GM18870 (cell line): Measurements from ENCODE around the gene NAP1L4.
A peak's percentile ranks its signal among the peaks of the same experiment; 100 is the strongest.

Source experiments
- ATAC-seq: cut with Tn5 transposase; IDR thresholded peaks from one replicate; pipeline ENCODE4 v1.9.1; 2021; ENCODE audit warnings: moderate library complexity; ENCODE audit not compliant: unreplicated experiment

The NAP1L4 gene, protein sequence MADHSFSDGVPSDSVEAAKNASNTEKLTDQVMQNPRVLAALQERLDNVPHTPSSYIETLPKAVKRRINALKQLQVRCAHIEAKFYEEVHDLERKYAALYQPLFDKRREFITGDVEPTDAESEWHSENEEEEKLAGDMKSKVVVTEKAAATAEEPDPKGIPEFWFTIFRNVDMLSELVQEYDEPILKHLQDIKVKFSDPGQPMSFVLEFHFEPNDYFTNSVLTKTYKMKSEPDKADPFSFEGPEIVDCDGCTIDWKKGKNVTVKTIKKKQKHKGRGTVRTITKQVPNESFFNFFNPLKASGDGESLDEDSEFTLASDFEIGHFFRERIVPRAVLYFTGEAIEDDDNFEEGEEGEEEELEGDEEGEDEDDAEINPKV

DNA sequence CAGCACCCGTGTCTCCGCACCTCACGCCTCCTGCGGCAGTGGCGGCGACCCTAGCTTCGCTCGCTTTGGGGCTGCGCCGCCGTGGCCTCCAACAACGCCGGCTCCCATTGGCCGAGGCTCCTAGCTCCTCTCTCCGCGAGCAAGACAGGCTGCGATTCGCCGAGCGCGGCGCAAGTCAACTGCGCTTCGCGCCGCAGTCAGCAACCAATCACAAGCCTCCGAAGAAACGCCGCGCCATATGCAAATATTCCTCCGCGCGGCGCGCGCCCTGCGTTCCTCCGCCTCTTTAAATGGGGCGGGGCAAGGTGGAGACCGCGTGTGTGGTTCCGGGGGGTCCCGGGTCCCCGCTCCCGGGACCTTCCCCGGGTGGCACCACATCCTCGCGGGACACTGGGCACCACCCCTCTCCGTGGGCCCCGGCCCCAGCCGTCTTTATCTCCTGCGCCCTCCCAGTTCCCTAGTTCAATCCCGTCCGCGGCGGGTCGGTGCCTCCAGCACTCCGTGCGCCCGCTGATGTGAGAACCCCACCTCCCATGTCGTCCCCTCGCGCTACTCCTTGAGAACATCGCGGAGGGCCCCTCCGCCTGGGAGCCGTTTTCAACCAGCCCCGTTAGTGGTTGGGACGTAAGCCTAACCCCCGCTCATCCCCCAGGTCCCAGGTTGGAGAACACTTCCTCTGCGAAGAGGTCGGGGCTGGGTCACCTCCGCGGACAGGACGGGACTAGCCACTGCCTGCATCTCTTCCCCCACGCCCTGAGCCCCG, at the start of gene NAP1L4:
TSS of gene NAP1L4 (minus strand) at position 96 of the 763 bp plus-strand sequence. CDS start 13,109 bp downstream, outside the sequence.
- ATAC-seq, result peak; percentile 74

DNA sequence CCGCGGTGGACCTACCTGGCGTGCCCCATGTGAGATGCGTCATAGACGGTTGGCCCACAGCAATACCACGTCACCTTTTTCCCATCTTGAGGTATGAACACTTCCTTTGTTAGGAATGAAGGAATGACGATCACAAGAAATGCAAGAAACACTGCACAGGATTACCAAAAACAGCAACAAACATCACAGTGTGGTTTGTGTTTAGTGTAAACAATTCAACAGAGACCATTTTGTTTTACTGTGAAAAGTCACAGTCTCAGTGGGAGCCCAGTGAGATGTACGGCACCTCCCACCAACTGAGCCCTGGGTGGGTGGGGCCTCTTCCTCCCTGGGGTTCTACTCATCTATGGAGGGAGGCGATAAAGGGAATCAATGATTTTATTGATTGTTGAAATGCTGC, 48.8 kb upstream of the NAP1L4 start:
- ATAC-seq, result no peak

DNA sequence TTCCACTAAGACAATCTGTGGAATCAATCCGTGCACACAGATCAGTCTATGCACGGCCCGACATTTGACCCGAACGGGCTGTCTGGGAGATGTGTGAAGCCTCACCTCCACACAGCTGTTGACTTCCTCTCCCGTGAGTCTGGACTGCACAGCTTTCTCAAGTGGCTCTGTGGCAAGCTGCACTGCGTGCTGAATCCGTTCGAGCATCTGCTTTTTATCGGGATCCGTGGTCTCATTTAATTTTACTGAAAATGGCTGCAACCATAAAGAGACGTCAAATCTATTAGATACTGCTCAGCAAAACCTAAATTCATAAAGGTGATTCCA, 45.8 kb upstream of the NAP1L4 start:
- ATAC-seq, result no peak

DNA sequence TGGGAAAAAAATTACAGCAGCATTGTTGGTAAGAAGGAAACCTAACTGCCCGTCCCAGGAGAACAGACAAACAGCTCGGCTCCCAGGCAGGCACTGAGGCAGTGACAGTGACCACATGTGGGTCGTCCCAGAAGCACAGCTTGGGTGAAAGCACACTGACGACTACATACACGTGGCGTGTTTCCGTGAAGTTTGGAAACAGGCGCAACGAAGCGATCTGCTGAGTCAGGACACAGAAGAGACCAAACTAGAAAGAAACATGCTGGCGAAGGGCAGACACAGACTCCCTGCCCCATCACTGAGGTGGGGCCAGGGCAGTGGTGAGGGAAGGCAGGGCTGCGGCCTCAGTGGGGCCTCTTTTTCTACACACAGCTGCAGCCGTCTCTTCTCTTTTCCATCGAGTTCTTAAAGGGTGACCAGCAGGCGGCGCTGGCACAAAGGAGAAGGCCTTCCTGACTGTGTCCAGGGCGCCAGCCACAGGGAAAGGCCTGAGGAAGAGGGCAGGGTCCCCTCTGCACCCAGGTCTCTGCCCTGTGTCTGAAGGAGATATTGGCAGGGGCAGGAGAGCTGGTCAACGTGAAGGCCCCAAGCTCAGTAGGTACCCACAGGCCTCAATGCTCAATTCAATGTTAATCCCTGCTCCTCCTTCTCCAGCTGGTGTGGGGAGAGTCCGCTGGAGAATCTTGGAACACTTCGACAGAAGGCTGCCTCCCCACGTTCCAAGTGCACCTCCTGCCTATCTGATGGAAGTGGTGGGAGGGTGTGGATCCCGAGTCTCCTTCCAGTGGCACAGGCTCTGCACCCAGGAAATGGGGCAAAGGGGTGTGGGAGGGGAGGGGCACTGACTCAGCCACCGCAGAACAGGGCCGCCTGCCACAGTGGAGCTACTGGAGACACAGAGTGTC, 45.2 kb upstream of the NAP1L4 start:
- ATAC-seq, result no peak

DNA sequence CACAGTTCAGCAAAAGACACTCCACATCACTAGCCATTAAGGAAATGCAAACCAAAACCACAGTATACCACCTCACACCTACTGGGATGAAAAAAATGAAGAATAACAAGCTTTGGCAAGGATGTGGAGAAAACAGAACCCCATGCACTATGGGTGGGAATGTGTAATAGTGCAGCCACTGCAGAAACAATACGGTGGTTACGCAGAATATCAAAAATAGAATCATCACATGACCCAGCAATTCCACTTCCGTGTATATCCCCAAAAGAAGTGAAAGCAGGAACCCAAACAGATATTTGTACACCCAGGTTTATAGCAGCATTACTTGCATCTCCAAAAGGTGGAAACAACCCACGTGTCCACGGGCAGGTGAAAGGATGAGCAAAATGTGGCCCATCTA, 44.3 kb upstream of the NAP1L4 start:
- ATAC-seq, result no peak

DNA sequence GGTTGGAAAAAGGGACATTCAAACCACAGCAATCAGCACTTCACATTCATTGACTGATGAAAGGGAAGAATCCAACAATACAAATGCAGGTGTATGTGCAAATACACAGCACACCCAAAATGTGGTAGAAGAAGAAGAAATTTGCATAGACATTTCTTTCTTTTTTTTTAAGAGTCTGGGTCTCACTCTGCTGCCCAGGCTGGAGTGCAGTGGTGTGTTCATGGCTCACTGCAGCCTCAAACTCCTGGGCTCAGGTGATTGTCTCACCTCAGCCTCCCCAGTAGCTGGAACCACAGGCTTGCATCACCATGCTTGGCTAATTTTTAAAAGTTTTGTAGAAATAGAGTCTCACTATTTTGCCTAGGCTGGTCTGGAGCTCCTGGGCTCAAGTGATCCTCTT, 43.2 kb upstream of the NAP1L4 start:
- no peak for ATAC-seq

DNA sequence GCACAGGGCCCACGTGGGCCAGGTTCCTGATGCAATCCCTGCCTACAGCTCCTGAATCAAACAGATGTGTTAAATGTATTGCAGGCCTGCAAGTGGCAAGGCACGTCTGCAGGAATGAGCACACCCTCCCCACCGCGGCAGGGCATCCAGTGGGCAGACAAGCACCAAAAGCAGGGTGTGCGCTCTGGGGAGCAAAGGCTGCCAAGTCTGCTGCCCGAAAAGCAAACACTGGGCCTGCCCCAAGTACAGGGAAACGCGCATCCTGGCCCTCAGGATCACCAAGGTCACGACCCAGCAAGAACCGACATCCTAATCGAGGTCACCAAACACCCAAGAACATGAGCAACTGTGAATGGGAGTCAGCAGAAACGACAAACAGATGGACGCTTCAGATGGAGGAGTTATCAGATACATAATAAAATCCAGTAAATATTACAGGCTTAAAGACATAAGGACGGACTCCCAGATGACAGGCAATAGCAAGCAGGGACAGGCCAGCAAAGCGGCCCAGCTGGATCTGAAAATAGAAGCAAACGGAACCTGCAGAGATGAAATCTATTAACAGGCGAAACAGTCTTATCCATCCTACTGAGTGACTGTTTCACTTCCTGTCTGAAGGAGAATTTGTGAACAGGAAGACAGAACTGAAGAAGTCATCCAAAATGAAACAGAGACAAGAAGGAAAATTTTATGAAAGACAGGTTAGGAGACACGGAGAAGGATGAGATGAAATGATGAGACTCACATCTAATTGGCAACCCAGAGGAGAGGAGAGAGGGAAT, 38.4 kb upstream of the NAP1L4 start:
- no peak for ATAC-seq

DNA sequence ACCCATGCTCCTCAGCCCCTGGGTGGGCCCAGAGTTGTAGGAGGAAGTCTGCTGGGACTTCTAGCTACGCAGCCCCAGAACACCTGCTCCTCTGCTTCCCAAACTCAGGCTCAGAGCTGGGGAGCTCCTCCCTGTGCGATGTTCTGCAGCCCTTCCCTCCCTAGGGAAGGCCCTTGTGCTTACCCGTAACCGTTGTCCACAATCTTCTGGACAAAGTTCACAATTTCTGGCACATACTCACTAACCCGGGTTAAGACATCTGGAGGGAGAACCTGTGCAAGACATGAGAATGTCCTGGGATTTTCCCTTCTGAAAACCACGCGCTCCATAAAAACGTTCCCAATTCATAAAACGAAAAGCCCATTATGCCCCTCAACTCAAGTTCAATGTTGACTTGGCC, 36.7 kb upstream of the NAP1L4 start:
- no peak for ATAC-seq

DNA sequence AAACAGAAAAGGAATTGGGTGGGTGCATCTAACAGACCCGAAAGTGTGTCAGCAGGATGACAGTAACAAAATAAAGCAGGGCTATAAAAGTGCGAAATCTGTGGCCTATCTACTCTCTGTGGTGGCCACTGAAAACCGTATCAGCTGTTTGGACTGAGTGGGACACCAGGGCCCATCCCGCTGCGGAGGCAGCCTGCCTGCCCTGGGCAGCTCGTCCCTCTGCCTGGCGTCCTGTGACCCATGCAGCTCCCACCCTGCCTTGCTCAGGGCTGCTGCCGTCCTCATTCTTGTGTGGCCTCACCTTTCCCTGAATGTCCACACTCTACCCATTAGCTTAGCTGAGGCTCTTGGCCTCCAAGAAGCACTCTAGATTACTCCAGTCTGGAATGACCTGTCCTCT, 34.7 kb upstream of the NAP1L4 start:
- ATAC-seq, result no peak

DNA sequence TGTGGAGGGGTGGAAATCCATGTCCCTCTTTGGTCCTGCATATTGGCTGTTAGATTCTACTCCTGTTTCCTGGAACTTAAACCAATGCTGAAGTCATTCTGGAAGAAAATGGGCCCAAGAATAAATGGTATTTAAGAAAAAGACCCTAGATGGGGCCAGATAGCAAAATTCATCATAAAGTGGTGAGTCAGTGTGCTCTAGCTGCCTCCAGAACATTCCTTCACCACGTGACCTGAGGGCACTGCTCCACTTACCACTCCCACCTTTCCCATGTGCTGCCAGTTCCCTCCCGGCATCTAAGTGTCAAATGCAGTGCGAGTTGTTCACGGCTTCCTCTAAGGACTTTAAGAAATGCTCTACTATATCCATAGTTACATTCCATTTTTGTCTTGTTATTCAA, 30.9 kb upstream of the NAP1L4 start:
- ATAC-seq, result no peak

DNA sequence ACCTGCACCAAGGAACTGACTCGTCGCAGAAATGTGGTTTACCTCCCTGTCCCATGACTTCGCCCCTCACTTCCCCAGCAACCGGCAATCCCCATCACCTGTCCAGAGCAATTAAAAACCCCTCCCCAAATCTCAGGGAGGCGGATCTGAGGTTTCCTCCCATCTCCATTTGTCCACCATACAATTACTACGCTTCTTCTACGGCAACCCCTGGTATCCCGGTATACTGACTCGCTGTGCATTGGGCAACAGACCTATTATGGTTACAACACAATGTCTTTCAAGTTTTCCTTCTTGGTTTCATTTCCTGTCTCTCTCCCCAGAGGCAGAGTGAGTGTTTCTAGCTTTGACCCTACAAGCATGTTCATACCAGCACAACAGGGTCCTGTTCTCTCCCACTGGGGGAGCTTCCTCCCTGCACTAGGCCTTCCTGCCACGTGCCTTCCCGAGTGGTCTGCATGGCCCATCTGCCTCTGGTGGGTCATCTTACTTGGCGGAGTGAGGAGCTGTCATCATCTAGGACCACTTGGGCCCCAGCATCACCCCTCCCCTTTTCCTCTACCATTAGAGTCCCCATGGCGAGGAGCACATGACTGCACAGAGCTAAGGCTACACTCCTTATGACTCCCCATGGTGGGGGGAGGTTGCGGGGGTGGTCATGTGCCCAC, 30.3 kb upstream of the NAP1L4 start:
- ATAC-seq, result no peak

DNA sequence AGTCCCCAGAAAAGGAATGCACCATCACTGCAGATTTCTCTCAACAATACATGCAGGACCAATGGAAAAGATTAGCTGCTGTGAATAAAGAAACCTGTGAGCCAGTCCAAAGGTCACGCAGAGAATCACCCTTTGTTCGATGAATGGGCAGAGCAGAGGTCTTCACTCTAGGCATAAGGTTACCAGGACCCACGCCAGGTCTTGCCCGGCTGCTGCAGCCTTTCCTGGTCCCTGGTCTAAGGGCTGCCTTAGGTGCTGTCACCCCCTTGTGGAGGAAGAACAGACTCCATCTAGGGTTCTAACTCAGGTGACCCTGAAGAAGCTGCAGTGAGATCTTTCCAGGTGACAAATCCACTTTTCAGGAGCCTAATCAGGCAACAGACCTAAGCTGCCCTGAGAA, 29.0 kb upstream of the NAP1L4 start:
- no peak for ATAC-seq

DNA sequence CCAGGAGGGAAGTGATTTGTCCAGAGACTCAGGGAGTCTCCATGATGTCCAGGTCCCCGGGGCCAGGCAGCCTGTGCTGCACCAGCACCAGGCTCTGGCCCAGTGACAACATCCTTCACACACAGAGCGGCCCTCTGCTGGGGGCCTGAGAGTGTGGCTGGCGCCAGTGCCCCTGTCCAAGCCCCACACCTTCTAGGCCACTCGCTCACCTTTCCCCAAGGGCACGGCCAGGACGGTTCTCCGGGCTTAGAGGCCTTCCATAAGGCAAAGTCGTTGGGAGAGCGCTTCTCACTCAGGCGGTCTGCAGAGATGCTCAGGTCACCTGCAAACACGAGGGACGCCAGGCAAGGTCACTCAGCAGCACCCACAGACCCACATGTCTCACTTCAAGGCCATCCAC, 27.9 kb upstream of the NAP1L4 start:
- no peak for ATAC-seq

DNA sequence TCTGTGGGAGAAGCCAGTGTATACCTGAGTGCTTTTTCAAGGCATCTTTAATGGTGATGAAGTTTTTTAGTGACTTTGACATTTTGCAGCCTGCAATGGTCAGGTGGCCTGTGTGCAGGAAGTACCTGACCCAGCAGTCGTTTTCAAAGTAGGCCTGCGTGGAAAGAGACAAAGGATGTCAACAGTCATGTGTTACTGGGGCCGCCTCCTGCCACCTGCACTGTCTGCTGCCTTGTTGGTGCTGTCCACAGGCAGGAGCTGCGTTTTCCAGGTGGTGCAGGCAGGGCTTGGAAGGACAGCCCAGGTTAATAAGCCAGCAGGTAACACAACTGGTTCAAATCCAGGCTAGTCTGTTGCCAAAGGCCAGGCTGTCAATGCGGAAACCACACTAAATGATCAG, 26.5 kb upstream of the NAP1L4 start:
- no peak for ATAC-seq

DNA sequence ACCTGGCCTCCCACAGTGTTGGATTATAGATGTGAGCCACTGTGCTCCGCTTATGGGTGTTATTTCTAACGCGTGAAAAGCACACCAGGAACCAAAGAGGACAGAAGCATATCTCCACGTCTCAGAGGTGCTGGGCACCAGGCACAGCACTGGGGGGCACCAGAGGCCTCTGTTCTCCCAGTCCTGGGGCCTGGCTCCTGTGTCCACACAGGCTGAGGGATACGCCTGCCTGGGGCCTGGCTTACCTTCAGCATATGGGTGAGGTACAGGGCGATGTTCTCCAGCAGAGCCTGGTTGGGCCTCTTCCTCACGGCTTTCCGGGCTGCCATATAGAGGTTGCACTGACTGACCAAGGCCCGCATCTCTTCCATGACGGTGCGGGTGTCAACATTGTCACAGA, 24.7 kb upstream of the NAP1L4 start:
- no peak for ATAC-seq

DNA sequence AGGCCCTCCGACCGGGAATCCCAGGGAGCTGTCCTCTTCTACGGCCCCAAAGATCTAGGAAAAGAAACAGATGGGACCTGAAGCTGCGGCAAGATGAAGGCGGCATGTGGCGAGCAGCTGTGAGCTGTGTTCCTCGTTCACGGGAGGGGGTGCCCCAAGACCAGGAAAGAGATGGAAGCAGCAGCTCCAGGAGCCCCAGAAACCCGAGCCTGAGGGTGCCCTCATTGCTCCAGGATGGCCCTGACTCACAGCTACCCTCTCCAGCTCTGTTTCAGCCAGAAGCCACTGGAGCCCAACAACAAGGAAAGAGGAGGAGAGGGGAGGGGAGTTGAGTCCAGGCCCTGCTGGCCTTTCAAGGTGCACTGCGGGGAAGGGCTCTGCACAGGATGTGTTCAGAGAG, 23.7 kb upstream of the NAP1L4 start:
- no peak for ATAC-seq

DNA sequence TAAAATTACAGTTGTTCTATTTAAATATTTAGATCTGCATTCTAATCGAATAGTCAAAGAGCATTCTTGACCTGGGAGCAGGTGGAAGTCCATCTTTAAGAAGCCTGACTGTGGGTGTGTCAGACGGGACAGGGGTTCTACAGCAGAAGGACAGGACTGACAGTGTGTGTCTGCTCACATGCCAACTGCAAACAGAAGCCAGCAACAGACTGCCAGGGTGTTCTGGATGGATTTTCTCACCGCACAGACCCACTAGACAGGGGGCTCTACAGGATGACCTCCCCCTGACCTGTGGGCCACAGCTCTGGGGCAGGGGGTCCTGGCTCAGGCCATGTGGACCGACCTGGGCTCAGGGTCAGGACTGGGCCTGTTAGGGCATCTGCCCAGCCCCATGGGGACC, 22.8 kb upstream of the NAP1L4 start:
- ATAC-seq, result no peak

DNA sequence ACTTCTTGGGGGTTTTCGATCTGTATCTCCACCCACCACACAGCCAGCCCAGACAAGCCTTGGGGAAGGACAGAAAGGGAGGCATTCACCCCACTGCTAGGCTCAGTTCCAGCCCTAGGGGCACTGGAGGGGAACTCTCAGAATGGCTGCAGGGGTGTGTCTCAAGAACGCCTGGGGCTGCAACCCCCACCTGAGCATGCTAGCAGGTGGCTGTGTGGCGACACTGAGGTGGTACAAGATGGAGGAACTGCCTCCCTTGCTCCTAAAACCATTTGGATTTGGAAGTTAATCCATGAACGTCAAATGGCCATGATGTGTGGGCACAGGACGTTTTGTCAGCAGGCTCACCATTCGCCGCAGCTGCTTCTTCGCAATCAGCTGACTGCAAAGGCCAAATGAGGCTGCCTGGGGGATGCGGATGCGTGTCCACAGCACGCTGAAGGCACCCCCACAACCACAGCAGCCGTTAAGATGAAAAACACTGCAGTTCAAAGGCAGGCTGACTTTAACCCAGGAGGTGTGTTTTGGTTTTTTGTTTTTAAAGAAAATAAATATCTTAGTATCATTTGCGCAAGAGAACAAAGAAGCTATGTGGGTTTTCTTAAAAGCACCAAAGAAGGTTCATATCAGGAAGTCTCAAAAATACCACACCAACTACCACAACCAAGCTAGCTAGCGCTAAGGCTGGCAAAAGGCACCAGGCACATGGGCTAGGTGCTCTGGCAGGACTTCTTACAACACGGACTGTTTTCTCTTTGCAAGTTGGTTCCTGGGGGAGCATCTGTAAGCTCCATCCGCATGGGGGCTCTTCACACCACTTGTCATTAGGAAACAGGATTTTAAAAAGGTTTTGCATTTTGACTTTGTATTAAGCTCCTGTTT, 22.2 kb upstream of the NAP1L4 start:
- ATAC-seq, result peak; percentile 35
